Stimulated activated CD4-positive, alpha-beta T cell treated with anti-CD3 and anti-CD28 coated beads, Interleukin-12 subunit alpha, Interleukin-12 subunit beta, amount 100 ng/mL, for 48 hours (primary cell): Measurements from ENCODE around the gene DMD.
"Not testable (repeated sequence)": the region's sequence is repeated elsewhere in the genome, so short reads cannot be mapped to it uniquely, and the experiment has no call there.

Experiments
- DNase-seq, 3 donors: peaks; one replicate each; pipeline ENCODE4 v3.0.0-alpha.2; 2020; ENCODE audit warnings: low read depth in 2 of 3, low spot score in 1 of 3

Gene DMD

DNA sequence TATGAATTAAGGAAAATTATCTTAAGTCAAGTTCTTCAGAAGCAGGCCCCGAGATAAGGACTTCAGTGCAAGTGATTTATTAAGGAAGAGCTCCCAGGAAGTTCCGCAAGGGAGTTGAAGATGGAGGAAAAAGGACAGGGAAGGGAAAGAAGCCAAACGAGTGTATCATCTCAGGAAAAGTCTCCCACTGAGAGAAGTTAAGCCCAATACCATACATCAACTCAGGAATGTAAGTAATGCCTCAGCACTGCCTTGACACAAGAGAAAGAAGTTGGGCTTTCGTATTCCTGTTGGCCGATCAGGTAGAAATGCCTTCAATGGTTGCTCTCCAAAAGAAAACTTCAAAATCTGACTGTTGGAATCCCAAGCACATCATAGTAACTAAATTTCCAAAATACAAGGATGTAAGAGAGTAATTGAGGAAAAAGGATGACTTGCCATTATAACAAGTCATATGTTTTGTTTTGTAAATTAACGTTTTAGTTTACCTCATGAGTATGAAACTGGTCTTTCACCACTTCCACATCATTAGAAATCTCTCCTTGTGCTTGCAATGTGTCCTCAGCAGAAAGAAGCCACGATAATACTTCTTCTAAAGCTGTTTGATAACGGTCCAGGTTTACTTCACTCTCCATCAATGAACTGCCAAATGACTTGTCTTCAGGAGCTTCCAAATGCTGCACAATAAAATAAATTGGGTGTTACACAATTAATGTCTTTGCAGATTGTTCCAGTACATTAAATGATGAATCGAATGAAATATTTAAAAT lies 566.7 kb downstream of the DMD start:
- no peak for DNase-seq

DNA sequence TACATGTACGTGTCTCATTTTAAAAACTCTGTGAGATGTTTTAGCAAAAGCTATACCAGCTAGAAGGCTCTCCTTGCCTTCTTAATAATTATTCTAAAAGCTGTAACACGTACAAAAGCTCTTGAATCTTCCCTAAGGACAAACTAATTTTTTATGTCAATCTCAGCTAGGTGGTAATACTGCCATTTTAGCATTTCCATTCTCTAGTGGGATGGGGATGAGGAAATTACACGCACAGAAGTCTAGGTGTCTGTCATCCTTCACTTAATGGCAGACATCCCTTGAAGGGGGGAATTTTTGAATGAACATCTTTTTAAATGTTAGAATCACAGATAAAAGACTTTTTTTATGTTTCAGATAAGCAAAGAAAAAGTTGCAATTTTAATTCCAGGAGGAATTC lies 569.1 kb downstream of the DMD start:
- no peak for DNase-seq

DNA sequence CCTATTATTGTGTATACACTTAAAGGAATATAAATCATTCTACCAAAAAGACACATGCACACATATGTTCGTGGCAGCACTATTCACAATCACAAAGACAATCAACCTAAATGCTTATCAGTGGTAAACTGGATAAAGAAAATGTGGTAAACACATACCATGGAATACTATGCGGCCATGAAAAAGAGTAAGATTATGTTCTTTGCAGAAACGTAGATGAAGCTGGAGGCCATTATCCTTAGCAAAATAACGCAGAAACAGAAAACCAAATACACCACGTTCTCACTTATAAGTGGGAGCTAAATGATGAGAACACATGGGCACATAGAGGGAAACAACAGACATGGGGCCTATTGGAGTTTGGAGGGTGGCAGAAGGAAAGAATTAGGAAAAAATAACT lies 593.2 kb downstream of the DMD start:
- DNase-seq = no peak

DNA sequence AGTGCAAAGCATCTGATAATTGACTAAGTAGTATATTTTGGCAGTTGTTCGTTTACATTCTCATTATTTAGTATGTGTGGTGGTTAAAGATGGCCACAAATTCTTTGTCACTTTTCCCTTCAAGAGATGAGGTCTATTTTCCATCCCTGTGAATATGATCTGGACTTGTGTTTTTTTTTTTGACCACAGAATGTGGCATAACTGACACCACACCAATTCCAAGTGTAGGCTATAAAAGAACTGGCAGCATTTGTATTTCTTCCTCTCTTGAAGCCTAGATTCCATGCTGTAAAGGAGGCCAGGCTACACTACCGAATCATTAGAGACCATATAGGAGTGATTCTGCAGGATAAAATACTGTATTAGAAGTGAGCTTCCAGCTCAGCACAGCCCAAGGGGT lies 596.6 kb downstream of the DMD start:
- DNase-seq = no peak

DNA sequence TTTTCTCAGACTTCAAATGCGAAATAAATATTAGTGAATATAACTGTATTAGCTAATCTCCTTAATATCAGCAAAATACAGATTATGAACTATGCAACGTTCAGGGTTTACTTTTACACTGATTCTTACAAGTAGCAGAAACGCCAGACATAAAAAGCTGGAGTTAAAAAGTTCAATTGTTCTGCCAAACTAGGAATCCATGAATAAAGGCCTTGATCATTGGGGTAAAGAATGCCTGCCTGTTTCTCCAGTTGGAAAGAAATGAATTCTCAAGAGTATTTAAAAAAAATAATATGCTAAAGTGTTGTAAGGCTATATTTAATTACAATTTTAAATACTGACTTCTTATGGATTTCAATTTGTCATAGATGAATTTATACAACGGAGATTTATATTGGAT lies 612.2 kb downstream of the DMD start:
- DNase-seq = no peak

DNA sequence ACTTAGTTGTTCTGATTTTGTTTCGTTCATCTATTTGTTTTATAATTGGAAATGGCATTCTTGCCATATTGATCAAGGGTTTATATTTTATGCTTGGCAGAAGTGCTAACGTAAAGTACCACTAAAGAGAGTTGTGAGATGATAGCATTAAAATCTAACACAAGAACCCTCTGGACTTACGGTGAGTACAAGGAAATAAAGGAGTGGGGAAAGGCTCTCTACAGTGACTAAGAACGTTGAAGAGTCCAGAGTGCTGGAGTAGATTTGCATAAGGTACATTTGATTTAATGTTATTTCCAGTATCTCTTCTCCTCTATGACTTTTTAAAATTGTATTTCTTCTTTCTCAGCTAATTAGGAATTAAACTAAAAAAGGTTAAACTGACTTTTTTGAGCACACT lies 612.6 kb downstream of the DMD start:
- no peak for DNase-seq

DNA sequence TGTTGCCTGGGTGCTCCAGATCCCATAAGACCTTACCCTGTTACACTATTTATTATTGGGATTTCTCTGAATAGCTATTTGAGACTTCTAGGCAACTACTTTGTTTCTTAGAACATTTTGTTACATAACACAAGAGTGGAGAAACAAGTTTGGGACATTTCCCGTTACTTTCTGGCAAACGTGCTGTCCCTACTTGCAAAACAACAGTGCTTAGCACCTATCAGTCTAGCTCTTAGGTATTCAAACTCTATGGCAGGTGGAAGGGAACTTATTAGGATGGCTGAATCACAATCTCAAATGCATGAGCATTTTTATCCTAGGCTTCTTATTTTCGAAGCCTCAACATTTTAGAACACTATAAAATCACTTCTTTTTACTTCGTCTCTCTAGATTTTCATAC lies 613.6 kb downstream of the DMD start:
- DNase-seq = no peak

DNA sequence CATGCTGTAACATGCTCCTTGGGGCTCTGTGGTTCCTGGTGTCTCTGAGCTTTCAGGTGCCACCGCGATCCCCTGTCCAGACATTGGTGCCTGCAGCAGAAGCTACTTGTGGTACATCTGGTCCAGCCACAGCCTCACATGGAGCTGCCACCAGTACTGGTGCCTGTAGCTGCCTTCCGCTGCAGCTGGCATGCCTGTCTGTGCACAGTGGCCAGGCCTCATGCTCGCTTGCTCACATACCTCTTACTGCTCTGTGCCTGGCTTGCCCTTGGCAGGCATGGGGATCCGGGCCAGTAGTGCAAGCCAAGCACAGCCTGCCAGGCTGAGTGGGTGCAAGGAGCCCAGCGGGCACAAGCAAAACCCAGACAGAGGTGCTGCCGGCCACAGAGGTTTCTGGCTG lies 618.6 kb downstream of the DMD start:
- no peak for DNase-seq

DNA sequence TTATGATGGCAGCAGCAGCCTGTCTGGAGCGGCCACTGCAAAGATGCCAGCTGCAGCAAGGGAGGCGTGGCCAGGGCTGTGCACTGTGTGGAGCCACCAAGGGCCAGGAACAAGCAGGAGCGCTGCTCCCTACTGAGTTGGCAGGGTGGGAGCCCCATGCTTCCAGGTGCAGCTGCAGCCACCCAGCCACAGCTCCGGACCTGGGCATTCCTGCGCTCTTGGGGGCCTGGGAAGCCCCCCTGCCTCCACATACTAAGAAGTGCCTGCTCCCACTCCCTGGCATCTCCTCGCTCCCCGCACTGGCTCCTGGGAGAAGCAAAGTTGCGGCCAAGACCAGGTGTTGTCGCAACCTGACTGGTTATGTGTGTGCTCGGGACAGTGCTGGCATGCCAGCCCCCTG lies 619.8 kb downstream of the DMD start:
- DNase-seq = no peak

DNA sequence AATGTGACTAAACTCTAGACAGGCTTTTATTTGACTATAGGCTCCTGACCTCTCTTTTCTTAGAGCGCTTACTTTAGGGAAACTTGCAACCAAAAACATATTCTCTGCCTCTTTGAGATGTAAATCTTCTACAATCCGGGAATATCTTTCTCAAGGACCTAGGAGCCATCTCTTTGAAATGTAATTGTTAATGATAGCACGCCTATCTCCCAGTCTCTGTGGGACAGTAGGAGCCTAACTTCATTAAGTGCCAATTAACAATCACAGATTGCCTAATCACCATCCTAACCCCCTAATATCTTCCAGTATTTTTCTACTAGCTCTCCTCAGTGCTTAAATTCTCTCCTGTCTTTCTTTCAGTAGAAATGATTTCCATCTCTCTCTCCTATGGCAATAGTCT lies 628.6 kb downstream of the DMD start:
- no peak for DNase-seq

DNA sequence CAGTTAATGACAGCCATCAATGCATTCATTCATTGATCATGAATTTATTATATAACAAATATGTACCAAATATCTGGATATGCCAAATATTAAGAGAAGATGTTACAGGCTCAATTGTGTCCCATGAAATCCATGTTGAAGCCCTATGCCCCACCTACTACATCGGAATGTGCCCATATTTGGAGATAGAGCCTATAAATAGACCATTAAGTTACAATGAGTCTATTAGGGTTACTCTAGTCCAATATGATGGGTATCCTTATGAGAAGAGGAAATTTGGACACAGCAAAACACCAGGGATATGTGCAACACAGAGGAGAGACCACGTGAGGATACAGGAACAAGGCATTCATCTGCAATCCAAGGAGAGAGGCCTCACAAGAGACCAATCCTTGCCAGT lies 634.5 kb downstream of the DMD start:
- no peak for DNase-seq

DNA sequence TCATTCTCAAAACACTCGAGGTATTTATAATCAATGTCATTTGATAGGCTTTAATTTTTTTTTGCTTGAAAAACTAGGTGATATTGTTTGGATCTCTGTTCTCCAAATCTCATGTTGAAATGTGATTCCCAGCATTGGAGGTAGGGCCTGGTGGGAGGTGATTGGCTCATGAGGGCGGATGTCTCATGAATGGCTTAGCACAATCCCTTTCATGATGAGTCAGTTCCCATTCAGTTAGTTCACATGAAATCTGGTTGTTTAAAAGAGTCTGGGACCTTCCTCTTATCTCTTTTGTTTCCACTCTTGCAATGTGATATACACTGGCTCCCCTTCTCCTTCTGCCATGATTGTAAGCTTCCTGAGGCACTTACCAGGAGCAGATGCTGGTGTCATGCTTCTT lies 638.7 kb downstream of the DMD start:
- DNase-seq = no peak

DNA sequence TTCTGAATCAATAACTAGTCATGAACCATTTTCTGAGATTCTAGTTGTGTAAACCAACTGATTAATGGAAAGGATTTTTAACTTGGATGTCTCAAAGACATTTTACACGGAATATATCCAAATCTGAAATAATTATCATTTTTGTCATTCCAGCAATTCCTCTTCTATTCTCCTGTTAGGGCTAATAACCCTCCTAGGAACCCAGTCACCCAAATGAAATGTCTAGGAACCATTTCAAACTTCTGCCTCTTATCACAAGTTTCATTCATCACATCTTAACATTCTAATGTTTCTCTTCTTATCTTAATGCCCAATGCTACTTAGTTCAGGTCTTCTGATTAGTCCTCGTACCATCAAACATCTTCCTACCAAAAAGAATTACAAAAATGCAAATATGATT lies 639.8 kb downstream of the DMD start:
- no peak for DNase-seq

DNA sequence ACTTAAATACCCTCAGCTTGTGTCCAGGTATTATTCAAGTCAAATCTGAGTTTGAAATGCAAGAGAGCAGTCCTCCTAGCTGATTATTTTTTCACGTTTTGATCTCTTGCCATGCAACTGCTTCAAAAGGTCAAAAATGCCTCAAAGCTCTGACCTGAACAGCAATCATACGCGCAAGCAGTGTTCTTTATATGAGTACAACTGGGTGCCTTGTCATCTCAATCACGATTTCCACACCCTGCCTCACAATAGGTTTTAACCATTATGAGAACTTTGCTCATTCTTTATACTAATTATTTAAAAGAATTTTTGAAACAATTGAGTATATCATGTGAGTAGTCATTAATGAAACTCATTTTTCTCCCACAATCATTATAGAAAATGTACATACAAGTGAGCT lies 649.1 kb downstream of the DMD start:
- DNase-seq = no peak

DNA sequence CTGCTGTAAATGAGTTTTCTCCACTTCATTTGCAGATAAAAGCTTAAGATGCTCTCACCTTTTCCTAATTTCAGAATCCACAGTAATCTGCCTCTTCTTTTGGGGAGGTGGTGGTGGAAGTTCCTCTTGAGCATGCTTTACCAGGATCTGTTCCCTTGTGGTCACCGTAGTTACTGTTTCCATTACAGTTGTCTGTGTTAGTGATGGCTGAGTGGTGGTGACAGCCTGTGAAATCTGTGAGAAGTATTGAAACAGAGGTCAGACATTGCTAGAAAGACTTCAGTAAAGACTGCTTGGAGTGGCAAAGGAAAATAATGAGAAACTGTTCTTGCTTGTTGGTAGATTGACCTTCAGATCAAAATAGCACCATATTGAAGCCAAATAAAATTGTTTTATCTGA lies 666.2 kb downstream of the DMD start:
- no peak for DNase-seq

DNA sequence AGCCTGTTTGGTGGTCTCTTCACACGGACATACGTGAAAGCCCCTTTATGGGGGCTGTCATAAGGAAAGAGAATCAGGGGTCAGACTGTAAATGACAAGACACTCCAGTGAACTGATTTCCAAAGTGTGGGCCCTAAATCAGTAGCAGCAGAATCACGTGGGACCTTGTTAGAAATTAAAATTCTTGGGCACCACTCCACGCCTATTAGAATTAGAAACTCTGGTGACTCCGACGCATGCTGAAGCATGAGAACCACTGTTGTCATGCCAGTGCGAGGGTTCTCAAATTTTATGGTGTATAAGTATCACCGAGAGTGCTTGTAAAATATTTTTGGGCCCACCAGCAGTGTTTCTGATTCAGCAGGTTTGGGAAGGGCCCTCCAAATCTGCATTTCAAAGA lies 672.8 kb downstream of the DMD start:
- DNase-seq = no peak

DNA sequence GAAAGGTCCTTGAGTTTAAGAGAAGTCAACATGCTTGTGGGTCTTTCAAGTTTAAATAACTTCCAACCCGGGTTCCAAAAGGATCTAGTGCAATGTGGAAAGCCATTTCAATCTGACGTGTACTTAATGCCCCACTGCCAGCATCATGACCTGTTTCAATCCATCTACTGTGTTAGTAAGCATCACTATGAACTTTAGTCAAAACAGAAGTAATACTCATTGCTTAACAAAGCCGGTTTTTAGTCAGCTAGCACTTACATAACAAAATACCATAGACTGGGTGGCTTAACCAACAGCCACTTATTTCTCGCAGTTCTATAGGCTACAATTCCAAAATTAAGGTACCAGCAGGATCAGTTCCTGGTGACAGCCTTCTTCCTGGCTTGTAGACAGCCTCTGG lies 677.5 kb downstream of the DMD start:
- no peak for DNase-seq

DNA sequence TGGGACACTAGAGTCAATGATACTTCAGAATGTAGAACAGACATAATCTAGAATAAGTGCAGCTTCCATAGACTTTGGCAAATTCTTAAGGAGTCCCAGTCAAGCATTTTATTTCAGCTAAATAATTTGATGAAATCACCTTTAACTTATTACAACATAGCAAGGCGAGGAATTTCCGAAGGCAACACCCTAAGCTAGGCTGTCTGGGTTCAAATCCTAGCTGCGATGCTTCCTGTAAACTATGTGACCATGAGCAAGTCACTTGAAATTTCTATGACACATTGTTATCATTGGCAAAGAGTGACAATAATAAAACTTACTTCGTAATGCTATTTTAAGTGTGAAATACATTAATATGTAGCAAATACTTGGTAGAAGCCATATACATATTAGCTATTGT lies 679.1 kb downstream of the DMD start:
- DNase-seq = no peak

DNA sequence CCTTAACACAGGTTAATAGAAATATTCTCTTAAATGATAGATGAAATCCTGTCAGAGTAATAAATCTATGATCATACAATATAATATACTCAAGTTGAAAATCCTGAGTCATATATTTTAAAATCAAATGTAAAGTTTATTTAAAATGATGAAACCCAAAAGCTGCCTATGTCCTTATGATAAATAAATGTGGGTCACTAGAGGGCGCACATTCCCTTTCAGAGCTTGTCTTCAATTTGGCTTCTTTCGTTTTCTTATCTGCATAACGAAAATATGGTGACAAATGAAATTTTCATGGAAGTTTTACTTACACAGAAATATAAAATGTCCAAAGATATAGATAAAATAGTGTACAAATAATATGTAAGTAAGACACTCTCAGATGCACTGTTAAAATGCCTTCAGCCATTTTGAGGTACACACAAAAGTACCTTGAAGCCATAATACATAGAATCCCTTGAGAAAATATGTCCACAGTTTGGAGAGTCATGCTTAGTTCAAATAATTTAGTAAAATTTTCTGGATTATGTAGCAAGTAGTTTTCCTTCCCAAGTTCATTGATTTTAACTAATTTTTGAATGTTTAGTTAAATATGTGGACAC lies 680.4 kb downstream of the DMD start:
- peak in 1 of 3 donors; percentile 41 for DNase-seq

DNA sequence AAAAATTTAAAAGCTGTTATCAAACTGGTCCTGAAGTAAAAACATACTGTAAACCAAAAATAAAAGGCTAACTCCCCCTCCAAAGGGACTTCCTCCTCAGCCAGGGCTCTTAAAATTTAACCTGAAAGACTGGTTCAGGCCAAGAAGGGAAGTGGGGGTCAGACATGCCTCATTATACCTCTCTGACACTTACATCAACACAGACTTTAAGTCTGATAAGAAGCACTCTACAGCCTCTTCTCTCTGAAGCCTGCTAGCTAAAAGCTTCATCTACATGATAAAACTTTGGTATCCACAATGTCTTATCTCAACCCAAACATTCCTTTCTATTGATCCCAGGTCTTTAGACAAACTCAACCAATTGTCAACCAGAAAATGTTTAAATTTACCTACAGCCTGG lies 682.9 kb downstream of the DMD start:
- DNase-seq = not testable (repeated sequence)

DNA sequence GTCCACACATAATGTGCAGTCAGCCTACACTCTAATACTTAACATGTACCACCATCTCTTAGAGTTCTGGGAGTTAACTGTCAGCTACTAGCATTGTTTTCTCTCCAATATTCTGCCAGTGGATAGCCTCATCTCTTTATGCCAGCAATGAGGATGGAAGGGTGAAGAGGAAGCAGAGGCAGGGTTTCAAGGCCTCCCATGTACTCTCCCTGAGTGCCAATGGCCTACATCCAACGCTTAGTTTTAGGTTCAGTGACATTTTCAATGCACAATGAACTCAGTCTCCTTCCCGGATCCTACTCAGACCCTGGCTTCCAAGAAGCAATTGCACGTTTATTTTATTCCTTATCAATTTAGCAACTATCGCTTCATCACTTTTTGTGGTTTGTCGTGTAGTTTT lies 686.1 kb downstream of the DMD start:
- DNase-seq = no peak

DNA sequence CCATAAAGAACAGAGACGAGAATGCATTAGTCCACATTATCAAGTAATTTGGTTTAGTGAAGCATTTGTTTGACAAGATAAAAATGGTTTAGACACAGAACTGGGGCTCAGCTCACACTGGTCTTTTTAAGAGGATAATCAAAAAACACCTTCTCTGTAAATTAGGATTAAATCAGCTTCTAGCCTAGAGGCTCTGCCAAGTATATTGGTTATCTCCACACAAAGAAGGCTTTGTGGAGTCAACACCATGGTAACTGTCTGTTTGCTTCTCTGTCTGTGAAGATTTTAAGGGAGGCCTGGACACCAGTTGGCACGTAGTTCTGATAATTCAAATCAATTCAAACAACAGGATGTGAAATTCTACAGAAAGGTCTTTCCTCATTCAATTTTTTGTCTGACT lies 687.0 kb downstream of the DMD start:
- no peak for DNase-seq

DNA sequence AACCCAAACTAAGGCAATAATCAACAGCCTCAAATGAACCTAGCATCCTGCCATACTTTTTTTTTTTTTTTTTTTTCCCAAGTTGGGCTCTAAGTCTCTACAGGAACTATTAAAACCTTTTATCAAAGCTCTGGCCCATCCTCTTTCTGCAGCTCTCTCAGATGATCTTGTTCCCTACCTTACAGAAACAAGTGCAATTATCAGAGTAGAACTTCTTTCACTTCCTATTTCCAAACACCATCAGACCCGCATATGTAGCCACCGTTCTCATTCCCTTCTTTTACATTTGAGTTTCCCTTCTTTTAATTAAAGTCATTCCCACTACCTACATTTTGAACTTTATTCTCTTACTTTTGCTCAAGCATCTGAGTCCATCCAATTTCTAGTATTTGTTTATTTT lies 690.6 kb downstream of the DMD start:
- DNase-seq = no peak
